ENCODE results near the gene SH3PXD2A. TPM values are rescaled to one million over a fixed set of nuclear protein-coding genes. Genes with fewer than 3 reads are reported as not detected.

The SH3PXD2A gene
- total and polyA plus RNA-seq, 10 of the 15 experiments (the other 5 are each of a cell fraction or from before 2014, with no cell fraction given): 0.63 to 14.0 (median 4.4) TPM

DNA sequence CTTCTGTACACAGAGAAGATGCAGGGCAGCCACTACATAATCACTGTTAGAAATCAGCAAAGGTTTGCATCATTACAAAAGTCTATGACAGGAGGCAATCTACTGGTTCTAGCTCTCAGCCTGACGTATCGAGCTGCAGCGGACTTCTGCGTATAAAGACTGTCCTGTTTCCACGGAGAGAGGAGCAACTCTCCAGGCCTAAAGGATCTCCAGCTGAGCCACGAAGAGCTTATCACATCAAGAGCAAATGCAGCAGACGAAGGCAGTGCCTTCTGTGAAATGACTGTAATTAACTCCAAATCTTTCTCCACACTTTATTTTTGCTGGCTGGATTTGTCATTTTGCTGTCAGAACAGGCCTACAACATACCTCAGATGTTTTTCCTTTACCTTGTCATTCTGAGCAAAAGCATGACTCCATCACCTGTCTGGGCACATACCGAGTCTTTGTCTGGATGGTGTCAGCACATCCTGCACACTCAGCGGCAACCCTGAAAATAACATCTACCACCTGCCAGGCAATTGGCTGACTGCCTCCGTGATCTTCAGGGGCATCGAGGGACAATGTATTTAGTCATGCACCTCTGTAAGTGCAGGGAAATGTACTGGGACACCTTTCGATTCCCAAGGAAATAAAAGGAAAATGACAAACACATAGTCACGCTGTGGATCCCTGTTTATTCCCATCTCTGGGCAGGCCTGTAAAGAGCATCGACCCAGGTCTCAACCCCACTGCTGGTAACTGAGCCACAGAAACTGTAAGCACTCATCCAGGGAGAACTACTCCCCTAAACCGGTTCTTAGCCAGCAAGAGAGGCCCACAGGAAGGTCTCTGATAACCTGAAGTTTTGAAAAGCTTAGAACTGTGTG is 26.3 kb upstream of the SH3PXD2A start:
- FAIRE-seq (no peak), ATAC-seq (no peak), DNase-seq (ENCODE audit: low read depth, low spot score) (no peak)
- no peak overlapping the region for H2AFZ ChIP-seq (ENCODE audit: control insufficient read depth, low read depth, low read length)
- no peak overlapping the region for H3K27ac ChIP-seq (ENCODE audit: control insufficient read depth, insufficient read depth)
- POLR2A ChIA-PET: no interaction called here
- H3K36me3 ChIP-seq (ENCODE audit: control insufficient read depth in 2 of 2, insufficient read depth in 2 of 2, low read length in 1 of 2): peaks cover 0 to 17% of the 10 kb centered on the region in 2 experiments; a peak in 2 of 4 replicates
- no peaks in the 10 kb centered on the region for H3K4me1 ChIP-seq (ENCODE audit: control insufficient read depth, insufficient read depth, low read length)
- CTCF ChIA-PET: interaction anchor here (1.3 to 3.1 kb wide), 3 partner anchors 19 to 170 kb away, joined by 3 to 12 read pairs (median 3); no protein-coding TSS in a partner anchor
- RAD21 ChIA-PET (ENCODE audit: unreplicated experiment): interaction anchor here (1.5 kb wide), 1 partner anchor 169 kb away, joined by 3 read pairs; no protein-coding TSS in a partner anchor
- H3K79me2 ChIP-seq (ENCODE audit: control insufficient read depth, insufficient read depth, low read length): no peaks in the 10 kb centered on the region
- no peak overlapping the region for H3K4me3 ChIP-seq
- H4K20me1 ChIP-seq (ENCODE audit: control insufficient read depth, insufficient read depth): no peaks in the 10 kb centered on the region
- WGBS (ENCODE audit: insufficient coverage, insufficient replicate concordance, low lambda C conversion rate, missing lambda C conversion rate): 89% methylated on average over 15 of the region's 15 CpGs
- no peak overlapping the region for H3K9ac ChIP-seq (ENCODE audit: control insufficient read depth, insufficient read depth, low read length)
- H3K27me3 ChIP-seq (replicated peaks in 1 of 2; ENCODE audit: control insufficient read depth in 2 of 2, insufficient read depth in 2 of 2, low read length in 1 of 2): no peaks in the 10 kb centered on the region
- H3K9me3 ChIP-seq (replicated peaks; ENCODE audit: control insufficient read depth, insufficient read depth, low read length): no peaks in the 10 kb centered on the region
- TF ChIP-seq NFXL1 (IDR thresholded peaks at IDR 0.05; ENCODE audit: borderline replicate concordance) (no peak), BMI1 (IDR thresholded peaks at IDR 0.05; ENCODE audit: borderline replicate concordance) (no peak), SMC3 (IDR thresholded peaks at IDR 0.05; ENCODE audit: borderline replicate concordance, low read length) (no peak), ZBTB4 (CRISPR knock-in tag; IDR thresholded peaks at IDR 0.05) (no peak)
- no peak overlapping the region for H3K4me2 ChIP-seq (ENCODE audit: control insufficient read depth, insufficient read depth)
- in situ Hi-C loops (cut with MboI): no loop called here
- BruUV-seq (replicated peaks): no TSS peak
- intact Hi-C loops (cut with micrococcal nuclease; ENCODE audit: unreplicated experiment): no loop called here
- SMC1A ChIA-PET (ENCODE audit: uncharacterized antibody, unreplicated experiment): interaction anchor here (1.1 to 1.6 kb wide), 3 partner anchors 169 to 184 kb away, joined by 3 to 7 read pairs (median 5); no protein-coding TSS in a partner anchor

Data from GM12878 (cell line).